Germinal center (tissue), 1 donor: ENCODE results near the gene FAM120A.

Experiments used
- DNase-seq: peaks from one replicate; pipeline ENCODE4 v3.0.0; 2012; ENCODE audit warnings: mixed read lengths, low spot score

The FAM120A gene

GRCh38 chr9:93594041-93594756 lies 142.7 kb downstream of the FAM120A start:
- DNase-seq: no peak

DNA sequence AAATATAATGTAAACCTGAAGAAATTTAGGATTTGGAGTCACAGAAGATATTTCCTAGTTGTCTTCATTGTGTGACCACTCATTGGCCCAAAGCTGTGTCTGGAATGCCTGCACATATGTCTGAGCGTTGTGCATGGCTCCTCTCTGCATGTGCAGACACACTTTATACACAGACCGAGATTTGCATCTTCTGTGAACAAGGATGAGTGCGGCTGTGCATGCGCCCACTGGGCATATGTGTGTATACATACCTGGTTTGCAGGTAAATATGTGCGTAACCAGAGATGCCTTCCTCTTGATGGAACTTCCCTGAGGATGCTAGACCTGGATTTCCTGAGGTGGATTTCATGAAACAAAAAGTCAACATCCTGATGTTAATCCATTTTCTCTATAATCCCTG lies 144.0 kb downstream of the FAM120A start:
- no peak for DNase-seq

GRCh38 chr9:93595861-93596365 lies 144.4 kb downstream of the FAM120A start:
- no peak for DNase-seq

GRCh38 chr9:93596399-93596798 lies 144.9 kb downstream of the FAM120A start:
- no peak for DNase-seq

- DNase-seq: no peak
These were observed 145.7 kb downstream of the FAM120A start for GRCh38 chr9:93597142-93597706.

GRCh38 chr9:93597871-93598646 lies 146.6 kb downstream of the FAM120A start:
- DNase-seq: no peak

GRCh38 chr9:93598647-93599241 lies 147.3 kb downstream of the FAM120A start:
- DNase-seq: no peak

DNA sequence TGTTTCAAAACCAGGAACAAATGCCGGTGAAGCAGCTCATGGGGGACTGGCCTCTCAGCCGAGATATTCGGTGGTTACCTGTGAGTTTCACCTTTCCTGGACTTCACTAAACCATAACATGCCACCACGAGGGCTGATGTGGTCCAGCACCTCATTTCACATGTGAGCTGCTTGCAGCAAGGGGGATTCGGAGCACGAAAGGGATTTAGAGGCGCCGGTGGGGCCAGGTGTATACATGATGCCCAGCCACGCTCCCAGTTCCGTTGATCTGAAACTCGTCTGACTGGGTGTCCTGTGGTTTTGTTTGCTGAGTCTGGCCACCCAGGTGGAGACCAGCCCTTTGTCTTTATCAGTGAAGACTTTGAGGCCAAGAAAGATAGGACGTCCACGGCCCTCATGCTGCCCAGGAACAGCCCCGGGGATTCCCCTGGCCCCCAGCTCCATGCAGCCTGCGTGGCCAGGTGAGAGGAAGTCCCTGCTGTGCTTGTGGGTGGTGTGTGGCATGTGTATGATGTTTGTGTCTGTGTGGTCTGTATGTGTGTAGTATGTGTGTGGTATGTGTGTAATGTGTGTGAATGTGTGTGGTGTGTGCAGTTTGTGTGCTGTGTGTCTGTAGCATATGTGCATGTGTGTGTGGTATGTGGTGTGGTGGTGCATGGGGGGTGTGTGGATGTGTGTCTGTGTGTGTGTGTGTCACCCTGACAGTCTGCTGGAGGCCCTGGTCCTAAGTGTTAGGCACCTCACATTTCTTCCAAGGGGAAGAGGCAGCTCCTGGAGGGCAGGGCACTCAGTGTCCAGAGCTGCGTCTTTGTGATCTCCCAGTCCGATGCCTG lies 148.3 kb downstream of the FAM120A start:
- no peak for DNase-seq

DNA sequence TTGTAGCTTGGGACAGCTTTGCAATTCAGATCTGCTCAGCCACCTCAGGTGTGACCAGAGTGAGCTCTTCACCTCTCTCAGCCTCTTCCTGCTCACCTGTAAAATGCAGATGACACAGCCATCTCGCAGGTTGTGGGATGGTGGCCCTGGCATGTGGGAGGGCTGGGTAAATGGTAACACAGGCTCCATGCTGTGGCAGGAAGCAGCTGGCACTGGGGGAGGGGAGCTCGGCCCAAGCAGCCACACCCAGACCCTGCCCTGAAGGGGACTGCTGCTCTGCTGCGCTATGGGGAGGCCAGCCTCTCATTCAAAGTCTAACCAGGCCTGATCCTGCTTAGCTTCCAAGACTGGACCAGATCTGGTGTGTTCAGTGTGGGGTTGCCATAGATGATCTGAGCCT lies 149.0 kb downstream of the FAM120A start:
- DNase-seq: no peak

DNA sequence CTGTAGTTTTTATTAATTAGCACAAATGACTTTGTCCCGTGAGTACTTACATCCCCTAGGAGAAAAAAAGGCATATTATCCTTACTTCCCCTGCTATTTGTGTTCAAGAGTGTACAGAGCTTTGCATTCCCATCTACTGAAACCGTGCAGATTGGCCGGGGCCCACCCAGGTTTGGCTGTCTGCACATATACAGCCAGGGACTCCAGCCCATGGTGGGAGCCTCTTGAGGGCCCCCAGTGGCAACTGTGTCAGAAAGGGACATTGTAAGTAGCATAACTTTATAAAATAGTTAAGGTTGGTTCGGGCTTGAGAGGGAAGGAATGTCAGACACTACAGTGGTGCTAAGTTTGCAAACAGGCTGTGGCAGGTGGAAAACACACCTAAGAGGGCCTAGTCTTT lies 149.6 kb downstream of the FAM120A start:
- DNase-seq: no peak

- no peak for DNase-seq
These were observed 150.2 kb downstream of the FAM120A start for GRCh38 chr9:93601666-93602065.

DNA sequence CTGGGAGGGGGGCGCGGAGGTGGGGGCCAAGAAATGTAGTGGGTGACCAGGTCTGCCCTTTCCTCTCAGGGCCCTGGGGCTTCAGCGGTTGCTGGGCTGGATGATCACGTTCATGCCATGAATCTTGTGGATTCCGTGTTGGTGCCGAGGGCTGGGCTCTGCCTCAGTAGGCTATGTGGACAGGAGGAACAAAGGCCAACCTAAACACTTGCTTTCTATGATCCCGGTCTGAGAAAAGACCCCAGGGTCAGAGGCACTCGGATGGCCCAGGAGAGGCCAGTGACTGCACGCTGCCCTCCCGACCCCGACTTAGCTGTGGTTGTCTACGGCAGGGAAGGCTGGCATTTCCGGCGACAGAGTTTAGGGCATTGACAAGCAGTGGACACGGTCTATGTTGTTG lies 151.5 kb downstream of the FAM120A start:
- no peak for DNase-seq

DNA sequence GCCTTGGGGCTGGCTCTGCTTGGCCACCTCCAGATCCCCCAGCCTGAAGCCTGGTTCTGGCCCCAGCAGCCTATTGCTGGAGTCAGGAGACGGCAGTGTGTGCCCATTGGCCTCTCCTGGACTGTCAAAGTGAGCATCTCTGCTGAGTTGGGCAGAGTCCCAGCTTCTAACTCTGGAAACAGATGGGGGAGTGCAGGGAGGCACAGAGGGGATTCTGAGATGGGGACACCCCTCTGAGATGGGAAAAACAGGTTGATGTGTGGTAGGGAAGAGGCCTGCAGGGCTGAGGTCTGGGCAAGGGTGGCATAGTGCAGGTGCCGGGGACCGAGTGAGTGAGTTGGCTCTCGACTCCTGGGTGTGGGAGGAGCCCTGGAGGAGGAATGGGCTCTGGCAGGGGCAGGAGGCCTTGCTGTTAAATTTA lies 152.4 kb downstream of the FAM120A start:
- DNase-seq: no peak

DNA sequence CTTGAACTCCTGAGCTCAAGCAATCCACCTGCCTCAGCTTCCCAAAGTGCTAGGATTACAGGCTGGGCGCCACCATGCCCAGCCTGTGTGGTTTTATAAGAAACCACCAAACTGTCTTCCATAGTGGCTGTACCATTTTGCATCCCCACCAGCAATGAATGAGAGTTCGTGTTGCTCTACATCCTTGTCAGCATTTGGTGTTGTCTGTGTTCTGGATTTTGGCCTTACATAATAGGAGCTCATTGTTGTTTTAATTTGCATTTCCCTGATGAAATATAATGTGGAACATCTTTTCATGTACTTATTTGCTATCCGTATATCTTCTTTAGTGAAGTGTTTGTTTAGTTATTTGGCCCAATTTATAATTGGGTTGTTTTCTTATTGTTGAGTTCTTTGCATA lies 154.7 kb downstream of the FAM120A start:
- DNase-seq: no peak

- no peak for DNase-seq
These were observed 158.7 kb downstream of the FAM120A start for GRCh38 chr9:93610206-93610605.

DNA sequence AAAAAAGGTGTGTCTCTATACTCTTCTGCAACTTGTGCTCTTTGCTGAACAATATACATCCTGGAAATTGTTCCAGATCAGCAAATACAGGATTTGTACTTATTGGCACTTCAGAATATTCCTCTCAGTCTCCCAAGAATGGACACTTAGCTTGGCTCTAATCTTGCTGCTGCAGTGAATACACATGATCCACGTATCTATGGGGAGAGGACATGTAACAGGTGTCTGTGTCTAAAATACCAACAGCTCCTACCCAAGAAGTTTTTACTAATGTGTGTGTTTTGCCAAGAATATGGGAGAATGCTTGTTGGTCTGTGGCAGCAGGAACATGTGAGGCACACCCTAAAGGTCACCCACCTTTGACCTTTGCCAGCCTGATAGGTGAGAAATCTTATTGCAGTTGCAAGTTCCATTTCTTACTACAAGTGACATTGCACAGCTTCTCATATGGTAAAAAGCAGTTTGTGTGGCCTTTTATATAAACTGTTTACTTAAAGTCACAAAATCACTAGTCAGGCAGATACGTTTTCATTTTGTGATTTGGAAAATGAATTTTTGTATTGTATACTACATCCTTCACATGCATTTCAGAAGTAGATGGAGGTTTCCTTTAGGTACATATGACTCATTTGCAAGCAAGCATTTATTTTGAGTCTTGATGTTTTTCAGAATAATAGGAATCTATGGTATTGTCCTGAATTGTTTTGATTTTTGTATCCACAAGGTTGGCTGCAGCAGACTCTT lies 160.7 kb downstream of the FAM120A start:
- DNase-seq: no peak

- DNase-seq: no peak
These were observed 161.3 kb downstream of the FAM120A start for GRCh38 chr9:93612796-93613154.

GRCh38 chr9:93613174-93613573 lies 161.7 kb downstream of the FAM120A start:
- no peak for DNase-seq

GRCh38 chr9:93613791-93614190 lies 162.3 kb downstream of the FAM120A start:
- no peak for DNase-seq

GRCh38 chr9:93614830-93615468 lies 163.5 kb downstream of the FAM120A start:
- no peak for DNase-seq
